Cardiac muscle cell (in vitro differentiated cells and primary cell): ENCODE data around the gene IRAK4. TPM values are rescaled to one million over a fixed set of nuclear protein-coding genes. Genes with fewer than 3 reads are reported as not detected.
"Not testable (repeated sequence)": the region's sequence is repeated elsewhere in the genome, so short reads cannot be mapped to it uniquely, and the experiment has no call there.

Source experiments
- DNase-seq, 2 donors: peaks; one replicate each; pipeline versions ENCODE4 v3.0.0 to v3.0.0-alpha.2; 2010 to 2017; ENCODE audit warnings: low read depth in 1 of 2, low spot score in 1 of 2
- H3K27ac ChIP-seq: fragments of 200-600 bp; sonication (generic); 2 replicates; pipeline ENCODE4 v1.5.1; 2016
- H3K27me3 ChIP-seq: fragments of 200-600 bp; sonication (generic); 2 replicates; pipeline ENCODE4 v1.6.0; 2016; ENCODE audit warnings: control low read depth
- H3K36me3 ChIP-seq: fragments of 200-600 bp; sonication (generic); 2 replicates; pipeline ENCODE4 v1.5.1; 2016; ENCODE audit warnings: control low read depth
- H3K4me1 ChIP-seq: fragments of 200-600 bp; sonication (generic); 2 replicates; pipeline ENCODE4 v1.8.1; 2017; ENCODE audit warnings: low read depth, mild to moderate bottlenecking, mixed run types
- H3K4me3 ChIP-seq: fragments of 200-600 bp; sonication (generic); 2 replicates; pipeline ENCODE4 v1.5.1; 2016; ENCODE audit warnings: mild to moderate bottlenecking
- H3K9me3 ChIP-seq: fragments of 200-600 bp; sonication (generic); 2 replicates; pipeline ENCODE4 v1.5.1; 2017; ENCODE audit warnings: low read depth, mild to moderate bottlenecking, control low read depth
- polyA plus RNA-seq: library from polyadenylated mRNA; unstranded; fragments of >200 nt; fragmentation: Nextera tagmentation; extraction: Ambion mirVana; gene quantifications from 2 replicates; pipeline ENCODE4 v1.2.1, GENCODE V29; 2016
- total RNA-seq: library from RNA; depleted of rRNA; stranded (reverse); fragments of >200 nt; gene quantifications from 2 replicates; pipeline ENCODE4 v1.2.3, GENCODE V29; 2016
- TF ChIP-seq, protein P1 (sequence below): IDR thresholded peaks from 2 replicates; pipeline ENCODE4 v1.5.1; 2012; ENCODE audit warnings: low read depth, mild to moderate bottlenecking, low read length

IRAK4 gene
- total and polyA plus RNA-seq, 2 experiments from 2014 or later, result not detected

DNA sequence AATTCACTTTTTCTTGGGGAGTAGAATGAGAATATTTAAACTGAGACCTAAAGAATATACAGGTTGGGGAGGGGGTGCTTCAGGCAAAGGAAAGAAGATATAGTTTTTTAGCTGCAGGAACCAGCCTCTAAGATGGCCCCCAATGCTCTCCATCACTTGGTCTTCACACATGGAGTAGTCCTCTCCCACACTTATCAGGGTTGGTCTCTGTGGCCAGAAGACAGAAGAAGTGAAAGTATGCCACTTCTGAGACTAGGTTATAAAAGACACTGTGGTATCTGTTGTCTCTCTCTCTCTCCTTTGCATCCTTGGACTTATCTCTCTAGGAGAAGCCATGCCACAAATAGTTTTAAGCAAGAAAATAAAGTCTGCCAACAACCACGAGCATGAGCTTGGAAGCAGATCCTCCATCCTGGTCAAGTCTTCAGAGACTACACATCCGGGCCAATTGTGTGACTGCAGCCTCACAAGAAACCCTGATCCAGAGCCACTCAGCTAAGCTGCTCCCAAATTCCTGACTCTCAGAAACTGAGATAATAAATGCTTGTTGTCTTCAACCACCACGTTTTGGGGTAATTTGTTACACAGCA lies 18.1 kb upstream of the IRAK4 start:
- Histone ChIP-seq H3K27me3 (no peaks in the 10 kb centered on the region), H3K9me3 (no peaks in the 10 kb centered on the region), H3K4me3 (no peak overlapping the region), H3K36me3 (no peaks in the 10 kb centered on the region), H3K4me1 (no peaks in the 10 kb centered on the region), H3K27ac (no peak overlapping the region)
- TF ChIP-seq, protein P1, sequence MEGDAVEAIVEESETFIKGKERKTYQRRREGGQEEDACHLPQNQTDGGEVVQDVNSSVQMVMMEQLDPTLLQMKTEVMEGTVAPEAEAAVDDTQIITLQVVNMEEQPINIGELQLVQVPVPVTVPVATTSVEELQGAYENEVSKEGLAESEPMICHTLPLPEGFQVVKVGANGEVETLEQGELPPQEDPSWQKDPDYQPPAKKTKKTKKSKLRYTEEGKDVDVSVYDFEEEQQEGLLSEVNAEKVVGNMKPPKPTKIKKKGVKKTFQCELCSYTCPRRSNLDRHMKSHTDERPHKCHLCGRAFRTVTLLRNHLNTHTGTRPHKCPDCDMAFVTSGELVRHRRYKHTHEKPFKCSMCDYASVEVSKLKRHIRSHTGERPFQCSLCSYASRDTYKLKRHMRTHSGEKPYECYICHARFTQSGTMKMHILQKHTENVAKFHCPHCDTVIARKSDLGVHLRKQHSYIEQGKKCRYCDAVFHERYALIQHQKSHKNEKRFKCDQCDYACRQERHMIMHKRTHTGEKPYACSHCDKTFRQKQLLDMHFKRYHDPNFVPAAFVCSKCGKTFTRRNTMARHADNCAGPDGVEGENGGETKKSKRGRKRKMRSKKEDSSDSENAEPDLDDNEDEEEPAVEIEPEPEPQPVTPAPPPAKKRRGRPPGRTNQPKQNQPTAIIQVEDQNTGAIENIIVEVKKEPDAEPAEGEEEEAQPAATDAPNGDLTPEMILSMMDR, result no peak
- peak in 1 of 2 donors; percentile 51 for DNase-seq

GRCh38 chr12:43742106-43742505 lies 16.6 kb upstream of the IRAK4 start:
- Histone ChIP-seq H3K9me3 (no peaks in the 10 kb centered on the region), H3K4me1 (no peaks in the 10 kb centered on the region), H3K4me3 (no peak overlapping the region), H3K36me3 (no peaks in the 10 kb centered on the region), H3K27ac (no peak overlapping the region), H3K27me3 (no peaks in the 10 kb centered on the region)
- DNase-seq, result peak in 1 of 2 donors; percentile 80
- TF ChIP-seq, protein P1, result no peak

DNA sequence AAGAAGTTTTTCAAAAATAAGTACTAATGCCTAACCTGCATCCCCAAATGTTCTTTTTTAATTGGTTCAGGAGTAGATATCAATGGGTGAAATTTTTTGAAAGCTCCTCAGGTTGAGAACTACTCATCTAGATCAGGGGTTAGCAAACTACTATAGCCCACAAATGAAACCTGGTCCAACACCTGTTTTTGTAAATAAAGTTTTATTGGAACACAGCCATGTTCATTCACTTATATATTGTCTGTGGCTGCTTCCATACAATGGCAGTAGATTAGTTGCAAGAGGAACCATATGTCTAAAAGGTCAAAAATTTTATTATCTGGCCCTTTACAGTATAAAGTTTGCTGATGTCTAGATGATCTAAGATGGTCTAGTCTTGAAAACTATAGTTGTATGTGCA lies 13.9 kb upstream of the IRAK4 start:
- TF ChIP-seq, protein P1, result no peak
- no peaks in the 10 kb centered on the region for H3K9me3 ChIP-seq
- H3K27me3 ChIP-seq, result no peaks in the 10 kb centered on the region
- DNase-seq, result no peak
- H3K36me3 ChIP-seq, result no peaks in the 10 kb centered on the region
- no peaks in the 10 kb centered on the region for H3K4me1 ChIP-seq
- no peak overlapping the region for H3K27ac ChIP-seq
- H3K4me3 ChIP-seq, result no peak overlapping the region

DNA sequence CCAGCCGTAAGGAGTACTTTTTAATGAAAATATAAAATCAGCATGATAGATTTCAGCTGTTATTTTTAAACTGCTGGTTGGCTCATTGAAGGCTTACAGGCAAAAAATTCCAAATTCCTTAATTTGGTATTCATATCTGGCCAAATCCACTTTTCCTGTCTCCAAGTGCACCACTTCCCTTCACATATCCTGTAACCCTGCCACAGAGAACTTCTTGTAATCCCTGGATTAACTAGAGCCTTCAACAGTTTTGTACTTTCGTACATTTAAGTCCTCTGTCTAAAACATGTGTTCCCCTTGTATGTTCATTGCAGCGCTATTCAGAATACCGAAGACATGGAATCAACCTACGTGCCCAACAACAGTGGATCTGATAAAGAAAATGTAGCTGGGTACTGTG lies 9.7 kb upstream of the IRAK4 start:
- TF ChIP-seq, protein P1, result no peak
- Histone ChIP-seq H3K4me3 (no peak overlapping the region), H3K27ac (no peak overlapping the region), H3K36me3 (no peaks in the 10 kb centered on the region), H3K9me3 (no peaks in the 10 kb centered on the region), H3K27me3 (no peaks in the 10 kb centered on the region), H3K4me1 (no peaks in the 10 kb centered on the region)
- no peak for DNase-seq

GRCh38 chr12:43750814-43751213 lies 7.9 kb upstream of the IRAK4 start:
- TF ChIP-seq, protein P1, result no peak
- DNase-seq, result no peak
- Histone ChIP-seq H3K4me3 (no peak overlapping the region), H3K27me3 (no peaks in the 10 kb centered on the region), H3K27ac (no peak overlapping the region), H3K4me1 (no peaks in the 10 kb centered on the region), H3K9me3 (no peaks in the 10 kb centered on the region), H3K36me3 (no peaks in the 10 kb centered on the region)

DNA sequence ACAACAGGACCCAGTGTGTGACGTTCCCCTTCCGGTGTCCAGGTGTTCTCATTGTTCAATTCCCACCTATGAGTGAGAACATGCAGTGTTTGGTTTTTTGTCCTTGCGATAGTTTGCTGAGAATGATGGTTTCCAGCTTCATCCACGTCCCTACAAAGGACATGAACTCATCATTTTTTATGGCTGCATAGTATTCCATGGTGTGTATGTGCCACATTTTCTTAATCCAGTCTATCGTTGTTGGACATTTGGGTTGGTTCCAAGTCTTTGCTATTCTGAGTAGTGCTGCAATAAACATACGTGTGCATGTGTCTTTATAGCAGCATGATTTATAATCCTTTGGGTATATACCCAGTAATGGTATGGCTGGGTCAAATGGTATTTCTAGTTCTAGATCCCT lies 7.4 kb upstream of the IRAK4 start:
- DNase-seq, H3K36me3 ChIP-seq, H3K27me3 ChIP-seq, H3K27ac ChIP-seq, H3K4me3 ChIP-seq, H3K9me3 ChIP-seq, H3K4me1 ChIP-seq: not testable (repeated sequence)
